Skeletal muscle tissue (tissue), 4 donors: ENCODE results near the gene BMERB1. TPM values are rescaled to one million over a fixed set of nuclear protein-coding genes. Genes with fewer than 3 reads are reported as not detected.

Source experiments
- H3K27ac ChIP-seq: one replicate; pipeline ENCODE4 v1.7.0; 2013; ENCODE audit warnings: mild to moderate bottlenecking, low read depth, low read length, inconsistent platforms
- H3K27me3 ChIP-seq, 3 donors: one replicate each; pipeline ENCODE4 v1.7.0; 2013; ENCODE audit warnings: low read length in 3 of 3; ENCODE audit not compliant: control insufficient read depth in 3 of 3, insufficient read depth in 3 of 3
- H3K36me3 ChIP-seq, 3 donors: one replicate each; pipeline ENCODE4 v1.7.0; 2013; ENCODE audit warnings: low read length in 3 of 3; ENCODE audit not compliant: control insufficient read depth in 3 of 3, insufficient read depth in 3 of 3
- H3K4me1 ChIP-seq, 3 donors: one replicate each; pipeline ENCODE4 v1.7.0; 2013; ENCODE audit warnings: low read length in 3 of 3, mild to moderate bottlenecking in 3 of 3; ENCODE audit not compliant: control insufficient read depth in 3 of 3, insufficient read depth in 3 of 3
- H3K4me3 ChIP-seq, 3 donors: one replicate each; pipeline ENCODE4 v1.7.0; 2013; ENCODE audit warnings: low read length in 3 of 3
- H3K9ac ChIP-seq, 3 donors: one replicate each; pipeline ENCODE4 v1.7.0; 2013; ENCODE audit warnings: low read length in 3 of 3, mild to moderate bottlenecking in 3 of 3, moderate library complexity in 2 of 3, low read depth in 1 of 3
- H3K9me3 ChIP-seq, 3 donors: one replicate each; pipeline ENCODE4 v1.7.0; 2013; ENCODE audit warnings: low read length in 3 of 3; ENCODE audit not compliant: control insufficient read depth in 3 of 3
- total RNA-seq: library from RNA; depleted of rRNA; stranded (reverse); fragments of >200 nt; gene quantifications from one replicate; pipeline ENCODE4 v1.2.3, GENCODE V29; 2014
- donor health status: Osteomylitis.

Gene BMERB1
- total RNA-seq, 1 donor from 2014 or later, result 7.8 TPM

DNA sequence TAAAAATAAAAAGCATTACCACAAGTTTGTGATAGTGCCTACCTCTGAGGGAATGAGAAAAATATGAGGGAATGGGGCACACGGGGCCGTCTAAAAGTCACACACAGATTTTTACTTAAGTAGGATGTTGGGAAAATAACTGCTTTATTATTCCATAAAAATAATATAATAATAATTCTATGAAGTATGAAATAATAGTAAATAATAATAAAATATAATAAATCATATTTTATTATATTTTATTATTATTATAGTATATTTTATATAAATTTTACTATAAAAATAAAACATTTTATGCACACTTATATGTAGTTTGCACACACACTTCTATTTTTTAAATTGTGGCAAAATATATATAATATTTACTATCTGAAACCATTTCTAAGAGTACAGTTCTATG is 92.3 kb downstream of the BMERB1 start:
- Histone ChIP-seq H3K9me3 (no peaks in the 10 kb centered on the region), H3K4me1 (peaks cover 6 to 12% (median 11%) of the 10 kb centered on the region in 3 donors), H3K27me3 (no peaks in the 10 kb centered on the region), H3K27ac (no peak overlapping the region), H3K4me3 (no peak overlapping the region), H3K9ac (no peak overlapping the region), H3K36me3 (no peaks in the 10 kb centered on the region)

- H3K36me3 ChIP-seq, result no peaks in the 10 kb centered on the region
- no peak overlapping the region for H3K27ac ChIP-seq
- H3K4me1 ChIP-seq, result no peaks in the 10 kb centered on the region
- H3K27me3 ChIP-seq, result no peaks in the 10 kb centered on the region
- no peak overlapping the region for H3K4me3 ChIP-seq
- H3K9ac ChIP-seq, result no peak overlapping the region
- no peaks in the 10 kb centered on the region for H3K9me3 ChIP-seq
These were observed 95.3 kb downstream of the BMERB1 start for GRCh38 chr16:15529673-15530072.

DNA sequence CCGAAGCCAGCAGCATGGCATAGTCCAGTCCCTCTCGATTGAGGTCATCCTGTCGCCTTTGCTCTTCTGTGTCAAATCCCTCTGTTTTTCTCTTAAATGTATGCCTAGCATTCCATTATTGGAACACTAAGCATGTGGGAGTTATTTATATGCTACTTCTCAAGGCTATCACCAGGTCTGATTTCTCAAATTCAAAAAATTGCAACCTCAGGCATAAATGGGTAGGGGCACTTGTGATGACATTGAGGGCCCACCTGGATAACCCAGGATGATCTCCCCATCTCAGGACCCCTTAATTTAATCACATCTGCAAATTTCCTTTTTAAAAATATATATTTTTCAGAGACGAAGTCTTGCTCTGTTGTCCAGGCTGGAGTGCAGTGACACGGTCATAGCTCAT is 95.7 kb downstream of the BMERB1 start:
- Histone ChIP-seq H3K9me3 (no peaks in the 10 kb centered on the region), H3K27ac (no peak overlapping the region), H3K36me3 (no peaks in the 10 kb centered on the region), H3K4me3 (no peak overlapping the region), H3K9ac (no peak overlapping the region), H3K27me3 (no peaks in the 10 kb centered on the region), H3K4me1 (no peaks in the 10 kb centered on the region)

DNA sequence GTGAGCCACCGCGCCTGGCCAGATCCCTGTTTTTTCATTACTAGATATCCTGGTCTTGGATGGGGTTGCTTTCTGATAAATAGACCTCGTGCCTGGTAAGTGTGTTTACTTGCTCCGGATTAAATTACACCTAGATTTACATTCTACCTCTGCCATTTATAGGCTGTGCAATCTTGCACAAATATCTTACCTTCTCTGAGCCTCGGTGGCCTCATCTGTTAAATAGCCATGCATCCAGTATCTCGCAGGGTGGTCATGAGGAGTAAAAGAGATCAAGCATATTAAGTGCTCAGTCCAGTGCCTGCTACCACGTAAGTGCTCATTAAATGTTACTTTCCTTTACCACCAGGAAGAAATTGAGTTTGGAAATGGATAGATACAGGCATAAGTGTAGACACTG is 98.4 kb downstream of the BMERB1 start:
- no peaks in the 10 kb centered on the region for H3K9me3 ChIP-seq
- no peak overlapping the region for H3K9ac ChIP-seq
- H3K27me3 ChIP-seq, result no peaks in the 10 kb centered on the region
- H3K4me3 ChIP-seq, result no peak overlapping the region
- H3K27ac ChIP-seq, result no peak overlapping the region
- H3K36me3 ChIP-seq, result no peaks in the 10 kb centered on the region
- H3K4me1 ChIP-seq, result no peaks in the 10 kb centered on the region

DNA sequence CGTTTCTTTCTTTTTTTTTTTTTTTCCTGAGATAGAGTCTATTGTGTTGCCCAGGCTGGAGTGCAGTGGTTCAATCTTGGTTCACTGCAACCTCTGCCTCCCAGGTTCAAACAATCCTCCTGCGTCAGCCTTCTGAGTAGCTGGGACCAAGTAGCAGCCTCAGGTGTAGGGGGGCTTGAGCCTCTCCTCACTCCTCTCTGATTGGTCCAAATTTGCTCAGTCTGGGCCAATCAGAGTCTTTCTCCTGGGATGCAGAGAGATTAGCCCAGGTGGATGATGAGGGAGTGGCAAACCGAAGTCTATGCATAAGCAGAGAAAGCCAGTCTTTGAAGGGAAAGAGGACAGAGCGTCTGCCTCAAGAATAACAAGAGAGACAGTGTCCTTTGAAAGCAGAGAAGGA is 99.0 kb downstream of the BMERB1 start:
- Histone ChIP-seq H3K27ac (no peak overlapping the region), H3K36me3 (no peaks in the 10 kb centered on the region), H3K4me1 (no peaks in the 10 kb centered on the region), H3K27me3 (no peaks in the 10 kb centered on the region), H3K4me3 (no peak overlapping the region), H3K9ac (no peak overlapping the region), H3K9me3 (no peaks in the 10 kb centered on the region)

GRCh38 chr16:15535772-15536171 is 101.4 kb downstream of the BMERB1 start:
- H3K9ac ChIP-seq, result no peak overlapping the region
- peaks cover 0 to 2% (median 0%) of the 10 kb centered on the region in 3 donors for H3K36me3 ChIP-seq
- no peaks in the 10 kb centered on the region for H3K9me3 ChIP-seq
- no peak overlapping the region for H3K27ac ChIP-seq
- no peaks in the 10 kb centered on the region for H3K4me1 ChIP-seq
- no peak overlapping the region for H3K4me3 ChIP-seq
- no peaks in the 10 kb centered on the region for H3K27me3 ChIP-seq

- no peaks in the 10 kb centered on the region for H3K9me3 ChIP-seq
- H3K4me3 ChIP-seq, result no peak overlapping the region
- H3K9ac ChIP-seq, result no peak overlapping the region
- H3K4me1 ChIP-seq, result no peaks in the 10 kb centered on the region
- no peaks in the 10 kb centered on the region for H3K27me3 ChIP-seq
- no peak overlapping the region for H3K27ac ChIP-seq
- H3K36me3 ChIP-seq, result peaks cover 0 to 2% (median 0%) of the 10 kb centered on the region in 3 donors
These were observed 102.5 kb downstream of the BMERB1 start for GRCh38 chr16:15536843-15537242.

DNA sequence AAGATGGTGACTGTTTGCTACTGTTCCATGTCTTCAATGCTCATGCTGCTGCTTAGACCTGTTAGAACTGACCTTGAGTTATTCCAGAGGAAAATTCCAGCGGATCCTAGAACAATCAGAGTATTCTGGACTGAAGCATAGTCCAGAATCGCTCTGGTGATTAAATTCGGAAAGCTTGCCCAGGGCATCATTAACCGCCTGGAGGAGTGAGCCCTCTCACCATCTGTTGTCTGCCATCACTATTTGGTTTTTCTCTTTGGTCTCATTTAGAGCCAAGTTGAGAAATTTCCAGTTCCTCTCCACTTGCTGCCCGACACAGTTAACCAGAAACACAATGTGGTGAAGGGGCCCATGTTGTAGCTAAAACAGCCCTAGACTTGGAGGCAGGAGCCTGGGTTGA is 104.1 kb downstream of the BMERB1 start:
- Histone ChIP-seq H3K36me3 (peaks cover 0 to 2% (median 0%) of the 10 kb centered on the region in 3 donors), H3K9ac (no peak overlapping the region), H3K27ac (no peak overlapping the region), H3K27me3 (no peaks in the 10 kb centered on the region), H3K4me1 (no peaks in the 10 kb centered on the region), H3K4me3 (no peak overlapping the region), H3K9me3 (no peaks in the 10 kb centered on the region)

DNA sequence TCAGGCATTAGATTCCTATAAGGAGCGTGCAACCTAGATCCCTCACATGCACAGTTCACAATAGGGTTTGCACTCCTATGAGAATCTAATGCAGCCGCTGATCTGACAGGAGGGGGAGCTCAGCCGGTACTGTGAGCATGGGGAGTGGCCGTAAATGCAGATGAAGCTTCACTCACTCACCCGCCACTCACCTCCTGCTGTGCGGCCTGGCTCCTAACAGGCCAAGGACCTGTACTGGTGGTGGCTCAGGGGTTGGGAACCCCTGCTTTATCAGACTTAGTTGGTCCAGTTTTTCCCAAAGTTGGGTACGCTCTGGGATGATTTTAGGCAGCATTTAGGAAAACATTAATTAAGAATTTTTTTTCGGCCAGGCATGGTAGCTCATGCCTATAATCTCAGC is 104.8 kb downstream of the BMERB1 start:
- Histone ChIP-seq H3K4me1 (no peaks in the 10 kb centered on the region), H3K9ac (no peak overlapping the region), H3K27ac (no peak overlapping the region), H3K27me3 (no peaks in the 10 kb centered on the region), H3K4me3 (no peak overlapping the region), H3K9me3 (no peaks in the 10 kb centered on the region), H3K36me3 (peaks cover 0 to 2% (median 0%) of the 10 kb centered on the region in 3 donors)

DNA sequence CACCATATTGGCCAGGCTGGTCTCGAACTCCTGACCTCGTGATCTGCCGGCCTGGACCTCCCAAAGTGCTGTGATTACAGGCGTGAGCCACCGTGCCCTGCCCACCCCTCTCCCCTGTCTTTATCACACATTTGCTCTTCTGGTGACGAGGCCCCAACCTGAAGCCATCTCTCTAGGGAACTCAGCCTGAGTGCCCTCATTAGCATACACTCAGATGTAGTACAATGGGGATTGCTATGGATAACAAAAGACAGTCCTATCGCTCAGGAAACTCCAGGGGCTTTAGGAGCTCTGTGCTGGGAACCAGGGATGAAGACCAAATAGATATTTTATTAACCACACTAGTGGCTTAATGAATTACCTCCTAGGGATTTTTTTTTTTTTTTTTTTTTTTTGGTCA is 107.9 kb downstream of the BMERB1 start:
- peaks cover 0 to 2% (median 0%) of the 10 kb centered on the region in 3 donors for H3K36me3 ChIP-seq

More for the DNA sequence above, 107.9 kb downstream of the BMERB1 start:
- H3K4me1 ChIP-seq, result no peaks in the 10 kb centered on the region
- H3K4me3 ChIP-seq, result no peak overlapping the region
- H3K9ac ChIP-seq, result no peak overlapping the region
- no peaks in the 10 kb centered on the region for H3K27me3 ChIP-seq
- no peaks in the 10 kb centered on the region for H3K9me3 ChIP-seq
- no peak overlapping the region for H3K27ac ChIP-seq
